ENCODE results near the gene RXFP1.
A peak's percentile ranks its signal among the peaks of the same experiment; 100 is the strongest.

RXFP1 gene

DNA sequence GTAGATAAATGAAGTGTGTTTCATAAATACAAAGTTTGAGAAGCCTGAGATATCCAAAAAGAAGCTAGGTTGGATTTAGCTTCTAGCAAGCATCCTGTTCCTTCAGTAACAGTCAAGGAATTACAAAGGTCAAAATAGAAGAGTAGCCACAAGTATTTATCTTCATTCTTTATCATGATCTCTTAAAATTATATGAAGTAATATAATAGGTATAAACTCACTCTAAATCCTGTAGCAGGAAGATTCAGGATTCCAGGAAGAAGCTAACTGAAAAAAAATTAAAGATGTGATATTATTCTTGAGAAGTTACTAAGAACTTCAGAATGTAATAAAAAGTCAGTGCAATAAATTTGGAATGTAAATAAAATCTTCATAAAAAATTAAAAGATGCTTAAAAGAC, 31.1 kb upstream of the RXFP1 start:
- no peaks in the 10 kb centered on the region for H3F3A ChIP-seq (ENCODE audit: control insufficient read depth, insufficient read depth)
- H3K79me2 ChIP-seq (ENCODE audit: control insufficient read depth, low read length), result no peaks in the 10 kb centered on the region
- H4K20me1 ChIP-seq (ENCODE audit: control insufficient read depth, insufficient read depth, low read depth, low read length), result no peaks in the 10 kb centered on the region
- no peaks in the 10 kb centered on the region for H3K9me2 ChIP-seq (replicated peaks; ENCODE audit: control insufficient read depth, low read length)
- H3K4me1 ChIP-seq (ENCODE audit: control insufficient read depth, low read length), result no peaks in the 10 kb centered on the region
- no peaks in the 10 kb centered on the region for H3K36me3 ChIP-seq (ENCODE audit: control insufficient read depth, low read length)
- H3K27ac ChIP-seq (ENCODE audit: low read depth, low read length), result no peak overlapping the region
- no peaks in the 10 kb centered on the region for H3K9me3 ChIP-seq (ENCODE audit: control insufficient read depth, insufficient read depth, low read length)
- no peak overlapping the region for H3K4me2 ChIP-seq (ENCODE audit: low read length)
- H3K27me3 ChIP-seq (ENCODE audit: control insufficient read depth, low read length), result no peaks in the 10 kb centered on the region
- H3K4me3 ChIP-seq (ENCODE audit: low read length), result no peak overlapping the region
- no peak for TF ChIP-seq EZH2phosphoT487 (IDR thresholded peaks at IDR 0.05; ENCODE audit: borderline replicate concordance, low read length)
- TF ChIP-seq, protein P1, sequence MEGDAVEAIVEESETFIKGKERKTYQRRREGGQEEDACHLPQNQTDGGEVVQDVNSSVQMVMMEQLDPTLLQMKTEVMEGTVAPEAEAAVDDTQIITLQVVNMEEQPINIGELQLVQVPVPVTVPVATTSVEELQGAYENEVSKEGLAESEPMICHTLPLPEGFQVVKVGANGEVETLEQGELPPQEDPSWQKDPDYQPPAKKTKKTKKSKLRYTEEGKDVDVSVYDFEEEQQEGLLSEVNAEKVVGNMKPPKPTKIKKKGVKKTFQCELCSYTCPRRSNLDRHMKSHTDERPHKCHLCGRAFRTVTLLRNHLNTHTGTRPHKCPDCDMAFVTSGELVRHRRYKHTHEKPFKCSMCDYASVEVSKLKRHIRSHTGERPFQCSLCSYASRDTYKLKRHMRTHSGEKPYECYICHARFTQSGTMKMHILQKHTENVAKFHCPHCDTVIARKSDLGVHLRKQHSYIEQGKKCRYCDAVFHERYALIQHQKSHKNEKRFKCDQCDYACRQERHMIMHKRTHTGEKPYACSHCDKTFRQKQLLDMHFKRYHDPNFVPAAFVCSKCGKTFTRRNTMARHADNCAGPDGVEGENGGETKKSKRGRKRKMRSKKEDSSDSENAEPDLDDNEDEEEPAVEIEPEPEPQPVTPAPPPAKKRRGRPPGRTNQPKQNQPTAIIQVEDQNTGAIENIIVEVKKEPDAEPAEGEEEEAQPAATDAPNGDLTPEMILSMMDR (IDR thresholded peaks at IDR 0.05; ENCODE audit: low read depth, low read length, poor library complexity, severe bottlenecking), result no peak

- Histone ChIP-seq H3K9me3 (ENCODE audit: control insufficient read depth, insufficient read depth, low read length) (no peaks in the 10 kb centered on the region), H3K27me3 (ENCODE audit: control insufficient read depth, low read length) (no peaks in the 10 kb centered on the region), H3K27ac (ENCODE audit: low read depth, low read length) (no peak overlapping the region), H3K36me3 (ENCODE audit: control insufficient read depth, low read length) (no peaks in the 10 kb centered on the region), H3K4me1 (ENCODE audit: control insufficient read depth, low read length) (no peaks in the 10 kb centered on the region), H3K9me2 (replicated peaks; ENCODE audit: control insufficient read depth, low read length) (no peaks in the 10 kb centered on the region), H3F3A (ENCODE audit: control insufficient read depth, insufficient read depth) (no peaks in the 10 kb centered on the region), H3K4me2 (ENCODE audit: low read length) (no peak overlapping the region), H3K79me2 (ENCODE audit: control insufficient read depth, low read length) (no peaks in the 10 kb centered on the region), H4K20me1 (ENCODE audit: control insufficient read depth, insufficient read depth, low read depth, low read length) (no peaks in the 10 kb centered on the region), H3K4me3 (ENCODE audit: low read length) (no peak overlapping the region)
- TF ChIP-seq, protein P1 (IDR thresholded peaks at IDR 0.05; ENCODE audit: low read depth, low read length, poor library complexity, severe bottlenecking), result no peak
- no peak for TF ChIP-seq EZH2phosphoT487 (IDR thresholded peaks at IDR 0.05; ENCODE audit: borderline replicate concordance, low read length)
Observed at GRCh38 chr4:158492391-158492790, 29.3 kb upstream of the RXFP1 start.

DNA sequence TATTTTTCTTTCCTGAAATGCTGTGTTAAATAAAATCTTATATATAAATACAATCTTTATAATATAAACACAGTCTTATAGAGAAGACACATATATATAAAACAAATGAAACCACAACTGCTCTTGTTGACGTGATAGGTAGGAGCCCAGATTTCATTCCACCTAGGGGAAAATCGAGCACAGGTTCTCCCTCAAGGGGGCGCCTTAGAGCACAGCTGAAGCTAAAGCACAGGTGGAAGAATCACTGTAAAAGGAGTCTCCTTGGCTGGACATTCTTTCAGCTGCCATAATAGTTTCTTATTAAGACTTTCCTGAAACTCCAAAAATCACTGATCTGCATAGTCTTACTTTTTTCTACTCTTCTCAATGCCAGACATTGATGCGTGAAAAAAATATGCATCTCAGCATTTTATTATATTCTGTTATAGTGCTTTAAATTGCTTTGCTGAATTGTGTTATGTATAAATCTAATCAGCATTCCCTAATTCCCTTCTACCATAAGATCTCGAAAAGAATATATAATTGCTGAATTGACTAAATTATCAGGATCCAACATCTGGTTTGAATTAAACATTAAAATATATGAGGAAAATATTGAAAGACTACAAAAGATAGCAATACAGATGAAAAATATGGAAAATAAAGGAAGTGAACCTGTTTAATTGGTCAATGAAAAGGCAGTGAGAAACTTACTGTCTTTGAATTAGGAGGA, 25.5 kb upstream of the RXFP1 start:
- Histone ChIP-seq H3K27ac (ENCODE audit: low read depth, low read length) (no peak overlapping the region), H3K79me2 (ENCODE audit: control insufficient read depth, low read length) (no peaks in the 10 kb centered on the region), H3K9me3 (ENCODE audit: control insufficient read depth, insufficient read depth, low read length) (no peaks in the 10 kb centered on the region), H3K9me2 (replicated peaks; ENCODE audit: control insufficient read depth, low read length) (no peaks in the 10 kb centered on the region), H3K36me3 (ENCODE audit: control insufficient read depth, low read length) (no peaks in the 10 kb centered on the region), H3K4me2 (ENCODE audit: low read length) (no peak overlapping the region), H3F3A (ENCODE audit: control insufficient read depth, insufficient read depth) (no peaks in the 10 kb centered on the region), H3K4me1 (ENCODE audit: control insufficient read depth, low read length) (no peaks in the 10 kb centered on the region), H3K27me3 (ENCODE audit: control insufficient read depth, low read length) (no peaks in the 10 kb centered on the region), H4K20me1 (ENCODE audit: control insufficient read depth, insufficient read depth, low read depth, low read length) (no peaks in the 10 kb centered on the region), H3K4me3 (ENCODE audit: low read length) (no peak overlapping the region)
- TF ChIP-seq EZH2phosphoT487 (IDR thresholded peaks at IDR 0.05; ENCODE audit: borderline replicate concordance, low read length), result no peak
- TF ChIP-seq, protein P1 (IDR thresholded peaks at IDR 0.05; ENCODE audit: low read depth, low read length, poor library complexity, severe bottlenecking), result peak; percentile 52

All from DOHH2 (cell line).